Esophagus muscularis mucosa (tissue), 4 donors: ENCODE measurements around the gene PRPS2.

Experiments used
- EP300 ChIP-seq: sonication (generic); formaldehyde crosslinking; IDR thresholded peaks from one replicate; pipeline ENCODE4 v1.6.1; 2017; ENCODE audit warnings: antibody characterized with exemption
- POLR2A ChIP-seq: fragments of 450-650 bp; IDR thresholded peaks from one replicate; pipeline ENCODE4 v1.6.1; 2017; ENCODE audit warnings: antibody characterized with exemption, moderate library complexity, mild to moderate bottlenecking, low read depth
- POLR2AphosphoS5 ChIP-seq, 2 donors: sonication (generic); formaldehyde crosslinking; IDR thresholded peaks; one replicate each; pipeline ENCODE4 v1.6.1; 2017; ENCODE audit warnings: antibody characterized with exemption in 2 of 2
- TF ChIP-seq, protein P1 (sequence below), 3 experiments: fragments of 200-600 bp in 2 of 3; fragments of 450-650 bp in 1 of 3; sonication (generic) in 2 of 3; IDR thresholded peaks; one replicate each; pipeline ENCODE4 v1.5.1; 2017 to 2019; ENCODE audit warnings: antibody characterized with exemption in 3 of 3, mild to moderate bottlenecking in 2 of 3, moderate library complexity in 1 of 3

DNA sequence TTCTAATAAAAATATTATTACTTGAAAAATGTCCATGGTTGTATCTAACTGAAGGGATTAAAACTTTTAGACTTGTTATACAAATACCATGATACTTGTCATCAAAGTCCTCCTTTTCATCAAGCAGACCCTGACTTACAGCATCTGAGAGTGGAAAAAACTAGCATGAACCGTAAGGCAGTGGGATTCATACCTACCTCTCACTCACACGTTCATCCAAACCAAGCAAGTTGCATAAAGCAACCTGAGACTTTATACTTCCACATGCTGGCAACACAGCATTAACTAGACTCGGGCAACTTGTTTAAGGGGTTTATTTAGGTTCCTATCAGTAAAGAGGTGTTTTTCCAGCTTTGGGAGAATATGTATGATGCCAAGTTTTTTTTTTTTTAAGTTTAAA is 53.1 kb downstream of the PRPS2 start:
- TF ChIP-seq, protein P1, sequence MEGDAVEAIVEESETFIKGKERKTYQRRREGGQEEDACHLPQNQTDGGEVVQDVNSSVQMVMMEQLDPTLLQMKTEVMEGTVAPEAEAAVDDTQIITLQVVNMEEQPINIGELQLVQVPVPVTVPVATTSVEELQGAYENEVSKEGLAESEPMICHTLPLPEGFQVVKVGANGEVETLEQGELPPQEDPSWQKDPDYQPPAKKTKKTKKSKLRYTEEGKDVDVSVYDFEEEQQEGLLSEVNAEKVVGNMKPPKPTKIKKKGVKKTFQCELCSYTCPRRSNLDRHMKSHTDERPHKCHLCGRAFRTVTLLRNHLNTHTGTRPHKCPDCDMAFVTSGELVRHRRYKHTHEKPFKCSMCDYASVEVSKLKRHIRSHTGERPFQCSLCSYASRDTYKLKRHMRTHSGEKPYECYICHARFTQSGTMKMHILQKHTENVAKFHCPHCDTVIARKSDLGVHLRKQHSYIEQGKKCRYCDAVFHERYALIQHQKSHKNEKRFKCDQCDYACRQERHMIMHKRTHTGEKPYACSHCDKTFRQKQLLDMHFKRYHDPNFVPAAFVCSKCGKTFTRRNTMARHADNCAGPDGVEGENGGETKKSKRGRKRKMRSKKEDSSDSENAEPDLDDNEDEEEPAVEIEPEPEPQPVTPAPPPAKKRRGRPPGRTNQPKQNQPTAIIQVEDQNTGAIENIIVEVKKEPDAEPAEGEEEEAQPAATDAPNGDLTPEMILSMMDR (IDR thresholded peaks at IDR 0.05): no peak
- TF ChIP-seq POLR2A (no peak), EP300 (no peak), POLR2AphosphoS5 (IDR thresholded peaks at IDR 0.05) (no peak)
